Hepatic stellate cell (primary cell): Measurements from ENCODE around the gene NLGN3.
"Not testable (repeated sequence)": the region's sequence is repeated elsewhere in the genome, so short reads cannot be mapped to it uniquely, and the experiment has no call there.

ENCODE experiments used
- DNase-seq: peaks from one replicate; pipeline ENCODE4 v3.0.0; 2011; ENCODE audit warnings: low spot score

Gene NLGN3

DNA sequence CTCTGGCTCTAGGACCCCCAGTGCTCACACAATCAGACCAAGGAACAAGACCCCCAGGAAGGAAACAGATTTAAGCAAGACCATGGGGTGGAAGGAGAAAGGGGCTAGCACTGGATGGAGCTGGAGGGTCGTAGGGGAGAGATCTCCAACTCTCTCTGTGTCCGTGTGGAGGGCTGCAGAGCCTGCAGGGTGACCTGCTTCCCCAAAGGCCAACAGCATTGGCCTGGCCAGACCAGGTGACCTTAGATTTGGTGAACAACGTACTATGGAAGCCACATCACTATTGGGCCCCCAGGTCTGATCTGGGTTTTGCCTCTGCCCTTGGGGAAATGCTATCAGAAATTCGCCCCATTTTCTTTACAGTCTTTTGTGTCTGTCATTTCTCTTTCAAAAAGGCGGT is 26.0 kb downstream of the NLGN3 start:
- no peak for DNase-seq

DNA sequence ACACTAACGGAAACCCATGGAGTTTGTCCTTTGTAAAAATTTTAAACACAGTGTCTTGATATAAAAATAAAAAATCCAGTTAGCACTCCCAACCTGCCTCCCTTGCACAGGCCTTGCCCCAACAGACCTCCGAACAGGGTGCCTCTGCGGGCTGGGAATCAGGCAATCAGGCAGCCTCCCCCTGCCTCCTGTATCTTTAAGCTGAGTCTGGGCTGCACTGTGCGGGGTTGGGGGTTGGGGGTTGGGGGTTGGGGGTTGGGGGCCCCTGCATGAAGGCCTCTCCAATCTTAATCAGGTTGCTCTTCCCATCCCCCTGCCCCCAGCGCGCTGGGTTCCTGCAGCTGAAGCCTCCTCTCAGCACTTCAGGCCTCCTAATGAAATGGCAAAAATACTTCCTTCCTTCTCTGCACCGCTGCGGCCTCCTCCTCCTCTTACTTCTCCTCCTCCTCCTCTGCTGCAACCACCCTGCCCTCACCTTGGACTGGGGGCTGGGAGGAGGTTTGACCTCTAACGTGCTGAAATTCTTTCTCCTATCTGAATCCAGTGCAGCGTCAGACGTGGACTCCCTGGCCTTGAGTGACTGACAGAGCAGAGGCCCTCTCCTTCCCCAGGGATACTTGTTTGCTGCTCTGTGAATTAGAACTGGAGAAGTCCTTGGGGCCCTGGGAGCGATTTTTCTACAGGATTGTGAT is 26.6 kb downstream of the NLGN3 start:
- no peak for DNase-seq

DNA sequence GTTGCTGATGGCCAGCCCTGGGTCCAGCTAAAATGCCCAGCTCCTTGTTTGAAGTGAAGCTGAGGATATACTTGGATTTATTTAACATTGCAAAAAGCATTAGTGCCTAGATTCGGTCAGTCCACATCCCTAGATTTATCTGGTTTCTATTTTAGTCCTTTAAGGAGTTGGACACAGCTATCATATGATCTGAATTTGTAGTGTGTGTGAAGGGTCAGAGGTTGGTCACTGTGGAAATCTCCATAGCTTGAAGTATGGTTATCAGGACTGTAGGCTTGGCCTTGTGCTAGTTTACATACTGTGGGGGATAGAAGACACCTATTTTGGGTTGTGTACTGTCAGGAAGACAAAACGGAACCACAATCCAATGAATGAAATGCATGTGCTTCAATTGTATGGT is 28.8 kb downstream of the NLGN3 start:
- no peak for DNase-seq

DNA sequence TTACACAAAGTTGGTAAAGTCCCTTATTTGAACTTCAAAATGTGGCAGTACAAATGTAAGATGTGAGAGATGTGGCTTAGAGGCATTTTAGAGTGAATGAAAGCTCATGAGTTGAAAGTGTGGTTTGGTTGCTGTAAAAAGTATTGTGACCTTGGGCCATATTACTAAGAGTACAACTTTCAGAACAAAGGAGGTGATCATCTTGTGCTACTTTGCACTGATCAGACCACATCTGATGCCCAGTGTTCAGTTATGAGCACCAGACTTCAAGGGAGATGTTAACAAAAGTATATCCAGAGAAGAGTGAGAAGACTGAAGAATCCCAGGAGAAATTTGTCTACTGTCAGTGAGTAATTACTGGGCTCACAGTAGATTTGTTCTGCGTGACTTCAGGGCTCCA is 30.2 kb downstream of the NLGN3 start:
- DNase-seq = no peak

DNA sequence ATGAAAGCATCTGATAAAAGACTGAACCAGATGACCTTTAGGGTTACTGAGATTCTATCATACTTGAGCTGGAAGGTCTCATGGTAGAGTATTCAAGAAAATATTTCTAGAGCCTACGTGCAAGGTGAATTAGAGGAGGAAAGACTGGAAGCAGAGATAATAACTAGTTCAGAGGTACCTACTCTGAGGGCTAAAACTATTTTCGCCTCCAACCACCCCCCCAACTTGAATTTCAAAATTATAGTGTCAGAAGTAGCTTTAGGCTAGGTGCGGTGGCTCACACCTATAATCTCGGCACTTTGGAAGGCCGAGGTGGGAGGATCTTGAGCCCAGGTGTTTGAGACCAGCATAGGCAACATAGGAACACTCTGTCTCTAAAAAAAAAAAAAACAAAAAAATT is 30.9 kb downstream of the NLGN3 start:
- no peak for DNase-seq

DNA sequence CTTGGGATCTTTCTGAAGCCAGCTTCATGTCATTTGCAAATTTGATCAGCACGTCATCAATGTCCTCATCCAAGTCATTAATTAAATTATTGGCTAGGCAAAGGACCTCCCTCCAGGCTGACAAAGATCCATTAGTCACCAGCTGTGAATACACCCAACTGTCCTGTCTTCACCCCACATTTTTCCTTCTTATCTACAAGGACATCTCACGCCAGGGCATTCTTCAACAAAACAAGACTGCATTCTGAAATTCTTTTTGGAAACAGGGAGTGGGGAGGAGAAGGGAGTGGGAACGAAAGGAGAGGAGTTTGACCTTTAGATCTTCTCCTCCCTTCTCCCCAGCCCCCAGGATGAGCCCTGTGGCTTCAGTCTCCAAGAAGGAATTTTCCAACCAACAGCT is 32.7 kb downstream of the NLGN3 start:
- DNase-seq = no peak

DNA sequence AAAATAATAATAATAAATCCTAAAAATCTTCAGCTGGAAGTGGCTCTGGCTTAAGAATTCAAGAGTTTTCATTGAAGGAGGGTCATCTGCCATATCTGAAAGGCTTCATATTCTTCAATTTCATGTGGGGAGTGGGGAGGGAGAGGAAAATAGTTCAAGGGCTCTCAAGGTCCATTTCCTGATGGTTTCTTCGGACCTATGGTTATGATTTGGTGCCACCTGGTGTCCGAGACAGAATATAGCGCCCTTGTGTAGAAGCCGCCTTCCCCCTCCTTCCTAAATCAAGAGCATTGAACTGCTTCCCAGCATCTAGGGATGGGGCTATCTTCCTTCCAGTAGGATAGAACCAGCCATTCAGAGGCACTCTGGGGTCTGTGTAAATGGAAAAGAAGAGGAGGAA is 34.3 kb downstream of the NLGN3 start:
- DNase-seq = peak; percentile 45

DNA sequence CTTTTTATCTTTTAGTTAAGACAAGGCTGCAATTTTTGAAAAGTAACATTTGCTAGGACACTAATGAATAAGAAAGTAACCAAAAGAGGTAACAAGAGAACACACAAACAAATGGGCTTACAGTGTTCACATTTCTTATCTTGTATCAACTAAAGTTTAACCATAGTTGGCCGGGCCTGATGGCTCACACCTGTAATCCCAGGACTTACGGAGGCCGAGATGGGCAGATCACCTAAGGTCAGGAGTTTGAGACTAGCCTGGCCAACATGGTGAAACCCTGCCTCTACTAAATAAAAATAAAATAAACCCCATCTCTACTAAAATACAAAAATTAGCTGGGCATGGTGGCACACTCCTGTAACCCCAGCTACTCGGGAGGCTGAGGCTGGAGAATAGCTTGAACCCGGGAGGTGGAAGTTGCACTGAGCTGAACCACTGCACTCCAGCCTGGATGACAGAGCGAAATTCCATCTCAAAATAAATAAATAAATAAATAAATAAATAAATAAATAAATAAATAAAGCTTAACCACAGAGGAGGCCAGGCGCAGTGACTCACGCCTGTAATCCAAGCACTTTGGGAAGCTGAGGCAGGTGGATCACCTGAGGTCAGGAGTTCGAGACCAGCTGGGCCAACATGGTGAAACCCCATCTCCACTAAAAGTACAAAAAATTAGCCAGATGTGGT is 36.1 kb downstream of the NLGN3 start:
- not testable (repeated sequence) for DNase-seq

DNA sequence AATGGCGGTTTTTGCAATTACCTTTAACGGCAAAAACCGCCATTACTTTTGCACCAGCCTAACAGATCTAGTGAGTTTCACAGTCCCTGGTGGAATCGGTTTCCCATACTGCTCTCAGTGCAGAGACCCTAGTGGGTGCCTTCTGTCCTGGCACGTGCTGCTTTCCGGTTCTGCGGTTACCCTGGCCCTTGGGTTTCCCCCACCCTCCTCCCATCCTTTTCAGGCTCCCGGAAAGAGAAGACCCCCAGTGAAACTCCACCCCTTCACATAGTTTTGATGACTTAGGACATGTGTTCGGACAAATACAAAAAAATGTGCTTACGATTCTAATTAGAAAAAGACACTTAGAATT is 36.9 kb downstream of the NLGN3 start:
- DNase-seq = no peak

DNA sequence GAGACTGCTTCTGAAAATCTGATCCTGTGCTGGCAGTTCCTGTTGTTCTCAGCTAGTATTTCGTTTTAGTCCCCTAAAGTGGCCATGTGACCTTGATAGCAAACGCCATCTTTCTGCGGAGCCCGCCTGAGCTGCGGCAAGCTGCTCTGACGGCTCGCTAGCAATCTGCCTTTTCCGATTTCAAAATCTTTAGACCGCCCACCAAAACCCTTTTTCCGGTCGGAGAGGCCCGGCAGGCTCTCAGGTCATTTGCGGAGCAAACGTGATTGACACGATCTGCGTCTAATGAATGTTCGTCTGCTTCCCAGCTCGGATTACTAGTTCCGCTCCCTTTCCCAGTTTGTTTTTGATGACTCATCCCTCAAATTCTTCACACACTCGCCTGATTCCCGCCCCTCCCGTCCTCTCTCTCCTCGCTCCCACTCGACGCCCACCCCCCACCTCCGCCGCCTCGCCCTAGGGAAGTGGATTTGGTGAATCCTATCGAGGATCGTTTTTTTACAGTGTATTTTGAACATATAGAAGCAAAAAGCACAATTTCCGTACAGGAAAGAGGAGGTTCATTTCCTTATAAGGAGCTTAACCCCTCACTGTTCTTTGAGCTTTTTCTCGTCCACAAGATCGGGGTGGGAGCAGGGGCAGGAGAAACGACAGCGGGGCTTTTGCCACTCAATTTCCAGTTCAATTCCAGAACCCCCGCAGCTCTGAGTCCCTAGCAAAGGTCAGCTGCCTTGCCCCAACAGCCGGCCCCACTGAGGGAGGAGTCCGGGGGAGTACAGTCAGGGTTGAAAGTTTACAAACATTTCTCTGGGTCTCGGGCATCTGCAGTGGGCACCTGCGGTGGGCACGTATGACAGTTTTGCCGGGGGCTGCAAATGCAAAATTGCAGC is 37.5 kb downstream of the NLGN3 start:
- peak; percentile 78 for DNase-seq

DNA sequence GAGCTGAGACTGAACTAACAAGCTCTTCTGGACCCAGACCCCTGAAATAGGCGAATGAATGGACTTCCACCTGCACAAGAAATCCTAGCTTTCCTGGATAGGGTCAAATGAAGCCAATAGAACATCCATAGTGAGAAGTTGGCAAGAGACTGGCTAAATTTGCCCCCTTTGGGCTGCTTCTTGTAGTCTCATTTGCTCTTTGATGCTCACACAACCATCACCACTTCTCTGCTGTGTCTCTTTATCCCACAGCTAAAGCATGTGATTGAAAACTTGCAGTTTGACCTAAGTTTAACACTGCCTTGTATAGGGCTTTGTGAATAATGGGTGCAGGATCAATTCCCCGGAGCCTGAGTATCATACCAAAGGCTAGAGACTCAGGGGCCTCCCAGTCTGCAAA is 38.2 kb downstream of the NLGN3 start:
- DNase-seq = no peak

DNA sequence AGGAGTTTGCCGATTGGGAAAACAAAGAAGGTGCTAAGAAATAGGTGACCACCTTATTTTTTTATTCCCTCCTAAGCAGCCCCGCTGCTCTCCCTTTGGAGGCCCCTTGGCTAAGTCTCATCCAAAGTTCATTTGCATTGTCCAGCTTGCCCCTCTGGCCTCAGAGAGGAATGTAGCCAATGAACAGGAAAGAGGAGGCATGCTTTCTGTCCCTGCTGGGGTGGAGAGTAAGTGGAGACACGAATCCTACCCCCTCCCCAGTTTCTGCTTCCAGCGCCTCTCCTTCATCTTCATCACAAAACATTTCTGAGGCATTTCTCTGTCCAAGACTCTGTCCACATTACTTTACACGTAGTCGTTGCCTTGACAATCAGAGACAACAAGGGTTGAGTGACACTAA is 38.7 kb downstream of the NLGN3 start:
- no peak for DNase-seq

DNA sequence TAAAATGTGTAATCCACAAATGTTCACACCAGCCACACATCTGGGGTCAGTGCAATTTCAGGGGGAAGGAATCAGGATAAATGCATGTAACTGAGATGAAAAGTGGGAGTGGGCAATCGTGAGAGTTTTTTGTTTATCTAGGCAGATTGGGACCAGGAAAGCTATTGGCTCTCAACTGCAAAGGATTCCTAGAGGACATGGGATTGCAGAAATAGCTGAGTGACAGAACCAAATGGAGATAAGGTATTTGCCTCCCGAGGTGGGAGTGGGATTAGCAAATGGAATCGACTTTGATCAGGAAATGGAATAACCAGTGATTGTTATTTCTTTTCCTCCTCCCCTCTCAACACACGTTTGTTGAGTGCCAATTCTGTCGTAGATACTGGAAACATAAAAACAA is 39.5 kb downstream of the NLGN3 start:
- DNase-seq = no peak

DNA sequence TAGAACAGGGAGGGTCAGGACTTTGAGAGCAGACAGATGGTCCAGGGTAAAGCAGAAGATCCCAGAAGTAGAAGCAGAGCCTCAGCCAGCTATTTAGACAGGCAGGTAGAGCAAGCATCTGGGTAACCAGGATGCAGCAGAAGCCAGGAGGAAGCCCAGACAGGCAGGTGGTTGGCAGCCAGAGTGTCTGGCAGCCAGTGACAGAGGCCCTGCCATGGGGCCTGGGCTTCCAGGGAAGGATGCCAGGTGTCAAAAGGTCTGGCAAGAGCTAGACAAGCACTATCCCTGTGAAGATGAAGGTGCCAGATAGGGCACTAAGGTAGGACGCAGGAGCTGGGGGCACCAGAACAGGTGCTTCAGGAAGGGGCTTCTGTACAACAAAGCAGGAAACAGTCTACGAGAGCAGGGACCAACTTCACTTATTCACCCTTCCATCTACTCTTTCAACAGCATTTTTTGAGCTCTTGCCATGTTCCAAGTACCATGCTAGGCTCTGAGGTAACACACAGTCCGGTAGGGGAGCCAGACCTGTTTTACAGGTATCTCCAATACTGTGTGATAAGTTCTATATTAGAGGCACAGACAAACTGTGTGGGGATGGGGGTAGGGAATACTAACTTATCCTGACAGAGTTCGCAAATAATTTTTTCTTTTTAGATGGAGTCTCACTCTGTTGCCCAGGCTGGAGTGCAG is 40.3 kb downstream of the NLGN3 start:
- no peak for DNase-seq

DNA sequence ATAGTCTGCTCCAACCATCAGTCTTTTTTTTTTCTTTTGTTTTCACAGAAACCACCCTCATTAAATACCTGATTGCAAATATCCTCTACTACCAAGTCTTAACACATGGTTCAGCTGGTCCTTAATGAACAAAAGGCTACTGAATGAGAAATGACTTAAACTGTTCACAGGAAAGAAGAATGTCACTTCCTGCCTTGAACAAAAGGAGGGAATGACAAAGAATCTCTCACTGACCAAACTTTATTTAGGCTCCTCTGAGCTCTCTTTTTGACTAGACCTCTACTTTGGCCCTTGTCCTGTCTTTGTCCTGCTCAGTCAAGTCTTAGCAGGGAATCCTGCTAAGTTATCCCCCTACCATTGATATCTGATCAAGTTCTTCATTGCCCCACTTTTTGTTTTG is 46.6 kb downstream of the NLGN3 start:
- no peak for DNase-seq

DNA sequence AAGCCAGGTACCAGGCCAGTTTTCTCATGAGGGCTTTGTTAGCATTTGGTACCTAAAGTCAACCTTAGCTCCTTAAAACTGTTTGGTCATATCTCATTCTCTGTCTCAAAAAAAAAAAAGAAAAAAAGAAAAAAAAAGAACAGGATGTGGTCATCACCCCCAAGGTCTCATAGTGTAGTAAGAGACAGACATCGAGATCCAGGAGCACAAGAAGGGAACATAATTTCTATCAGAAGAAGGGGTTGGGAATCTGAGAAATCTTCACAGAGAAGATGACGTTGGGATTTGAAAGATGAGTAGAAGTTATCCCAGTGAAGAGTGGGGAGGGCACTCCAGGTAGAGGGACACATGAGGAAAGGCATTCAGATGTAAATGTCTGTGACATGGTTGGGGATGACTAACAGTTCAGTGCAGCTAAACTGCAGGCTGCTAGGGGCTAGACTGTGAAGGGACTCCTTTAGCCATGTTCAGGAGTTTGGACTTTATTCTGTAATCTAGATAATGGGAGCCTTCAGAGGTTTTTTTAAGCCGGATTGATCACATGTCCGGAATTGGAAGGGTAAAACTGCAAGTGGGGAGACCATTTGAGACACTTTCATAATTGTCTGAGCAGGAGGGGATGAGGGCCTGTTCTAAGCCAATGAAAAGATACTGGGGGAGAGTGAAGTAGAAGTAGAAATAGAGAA is 51.5 kb downstream of the NLGN3 start:
- DNase-seq = no peak

DNA sequence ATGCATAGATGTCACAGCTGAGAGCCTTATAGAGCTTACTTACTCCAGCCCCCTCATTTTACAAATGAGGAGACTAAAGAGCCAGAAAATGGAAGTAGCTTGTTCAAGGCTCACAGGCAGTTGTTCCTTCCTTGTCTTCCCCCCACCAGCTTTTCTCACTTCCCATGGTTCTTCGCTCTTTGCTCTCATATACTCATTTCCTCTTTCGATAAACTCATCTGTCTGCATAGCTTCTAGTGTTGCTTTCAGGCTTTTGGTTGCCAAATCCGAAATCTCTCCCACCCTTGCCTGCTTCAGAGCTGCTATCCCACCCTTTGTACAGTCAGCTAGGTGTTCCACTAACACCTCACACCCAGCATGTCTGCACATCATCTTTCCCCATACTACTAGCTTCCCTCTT is 53.4 kb downstream of the NLGN3 start:
- no peak for DNase-seq

DNA sequence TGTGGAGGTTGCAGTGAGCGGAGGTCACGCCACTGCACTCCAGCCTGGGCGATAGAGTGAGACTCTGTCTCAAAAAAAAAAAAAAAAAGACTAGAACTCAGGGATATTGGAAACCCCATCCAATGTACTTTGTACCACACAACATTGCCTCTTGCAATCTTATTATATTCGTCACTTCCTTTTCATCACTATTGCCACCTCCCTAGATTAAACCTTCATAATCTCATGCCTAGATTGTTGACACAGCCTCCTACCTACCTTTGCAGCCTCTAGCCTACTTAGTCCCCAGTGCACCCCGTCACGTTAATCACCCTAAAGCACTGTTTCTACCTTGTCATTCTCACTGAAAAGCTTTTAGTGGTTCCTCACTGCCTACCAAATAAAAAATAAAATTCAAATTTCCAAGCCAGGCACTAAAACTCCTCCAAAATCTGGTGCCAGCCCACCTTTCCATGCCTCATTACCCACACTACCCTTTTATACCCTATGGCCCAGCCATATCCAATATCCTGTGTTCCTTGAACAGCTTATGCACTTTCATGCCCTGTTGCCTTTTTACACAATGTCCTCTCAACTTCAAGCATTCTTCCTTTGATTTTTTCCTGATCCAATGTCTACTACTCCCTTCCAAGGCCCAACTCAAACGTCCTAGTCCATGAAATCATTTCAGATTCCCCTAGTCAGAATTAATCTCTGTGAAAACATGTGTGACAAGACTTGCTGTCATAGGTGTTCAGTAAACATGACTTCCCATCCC is 54.8 kb downstream of the NLGN3 start:
- no peak for DNase-seq

DNA sequence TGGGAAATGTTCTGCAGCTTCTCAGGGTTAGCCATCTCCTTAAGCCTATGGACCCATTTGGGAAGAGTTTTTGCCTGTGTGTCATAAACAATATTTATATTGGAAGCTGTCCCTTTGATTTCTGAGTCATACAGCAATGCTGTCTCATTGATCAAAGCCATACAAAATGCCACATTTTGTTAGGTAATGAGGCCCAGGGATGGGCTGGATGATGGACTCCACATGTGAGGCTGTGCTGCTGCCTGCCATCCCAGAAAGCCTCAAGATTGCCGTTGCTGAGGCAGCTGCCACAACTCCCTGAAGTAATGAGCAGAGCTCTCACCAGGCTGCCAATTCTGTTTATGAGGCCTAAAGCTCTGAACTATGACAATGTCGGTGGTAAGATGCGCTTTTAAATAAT is 66.2 kb downstream of the NLGN3 start:
- DNase-seq = no peak

DNA sequence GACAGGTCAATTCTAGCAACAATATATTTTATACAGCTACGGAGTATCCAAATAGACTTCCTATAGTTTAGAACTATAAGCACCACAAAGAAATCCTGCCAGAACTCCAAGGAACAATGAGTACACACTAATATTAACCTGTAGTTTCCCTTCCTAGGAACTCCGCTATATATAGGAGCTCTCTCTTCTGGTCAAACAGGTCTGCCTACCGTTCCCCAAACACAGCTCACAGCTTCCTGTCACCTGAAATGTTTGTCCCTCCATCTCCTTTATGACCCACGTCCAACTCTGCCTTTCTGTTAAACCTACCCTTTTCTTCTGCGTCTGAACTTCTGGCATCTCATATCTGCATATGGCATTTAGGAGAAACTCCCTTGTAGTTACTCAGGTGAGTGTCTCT is 67.9 kb downstream of the NLGN3 start:
- no peak for DNase-seq

DNA sequence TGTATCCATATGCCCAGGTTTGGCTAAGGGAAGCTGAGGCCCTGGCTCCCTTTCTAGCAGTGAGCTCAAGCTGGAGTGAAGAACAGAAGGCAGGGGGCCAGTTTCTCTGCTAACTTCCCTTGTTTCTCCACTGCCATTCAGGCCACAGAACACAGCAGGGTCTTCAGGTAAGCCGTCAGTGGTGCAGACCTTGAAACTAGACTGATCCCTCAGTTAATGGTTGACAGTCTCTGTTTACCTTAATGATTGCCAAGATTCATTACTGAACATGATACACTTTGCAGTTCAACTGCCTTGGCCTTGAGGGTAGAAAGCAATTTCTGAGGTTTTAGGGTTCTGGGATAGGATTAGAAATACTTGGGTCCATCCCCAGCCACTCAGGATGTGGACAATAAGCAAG is 69.5 kb downstream of the NLGN3 start:
- no peak for DNase-seq
